ENCODE results near the gene SLC6A8.

The SLC6A8 gene

GRCh38 chrX:153687121-153688039, at the start of gene SLC6A8:
TSS of gene SLC6A8 (plus strand) at chrX:153687926. CDS start at chrX:153688575, 649 bp downstream.
- in situ Hi-C loops (cut with MboI; ENCODE audit: low sequenced_read_pairs): no loop called here

DNA sequence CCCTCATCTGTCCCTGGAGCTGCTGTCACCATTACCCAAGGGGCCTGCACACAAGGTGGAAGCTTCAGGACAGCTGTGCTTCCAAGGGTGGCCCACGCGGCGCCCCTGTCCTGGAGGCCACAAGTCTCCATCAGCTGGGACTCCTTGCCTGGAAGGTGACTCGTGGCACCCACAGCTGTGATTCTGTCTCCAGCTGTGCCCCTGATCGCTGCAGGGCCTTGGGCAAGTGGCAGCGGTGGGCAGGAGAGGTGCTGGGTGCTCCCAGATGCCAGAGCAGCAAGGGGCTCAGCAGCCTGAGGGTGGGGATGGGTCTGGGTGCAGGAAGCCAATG, 49.7 kb upstream of the SLC6A8 start:
- in situ Hi-C loops (cut with MboI; ENCODE audit: low sequenced_read_pairs): no loop called here

DNA sequence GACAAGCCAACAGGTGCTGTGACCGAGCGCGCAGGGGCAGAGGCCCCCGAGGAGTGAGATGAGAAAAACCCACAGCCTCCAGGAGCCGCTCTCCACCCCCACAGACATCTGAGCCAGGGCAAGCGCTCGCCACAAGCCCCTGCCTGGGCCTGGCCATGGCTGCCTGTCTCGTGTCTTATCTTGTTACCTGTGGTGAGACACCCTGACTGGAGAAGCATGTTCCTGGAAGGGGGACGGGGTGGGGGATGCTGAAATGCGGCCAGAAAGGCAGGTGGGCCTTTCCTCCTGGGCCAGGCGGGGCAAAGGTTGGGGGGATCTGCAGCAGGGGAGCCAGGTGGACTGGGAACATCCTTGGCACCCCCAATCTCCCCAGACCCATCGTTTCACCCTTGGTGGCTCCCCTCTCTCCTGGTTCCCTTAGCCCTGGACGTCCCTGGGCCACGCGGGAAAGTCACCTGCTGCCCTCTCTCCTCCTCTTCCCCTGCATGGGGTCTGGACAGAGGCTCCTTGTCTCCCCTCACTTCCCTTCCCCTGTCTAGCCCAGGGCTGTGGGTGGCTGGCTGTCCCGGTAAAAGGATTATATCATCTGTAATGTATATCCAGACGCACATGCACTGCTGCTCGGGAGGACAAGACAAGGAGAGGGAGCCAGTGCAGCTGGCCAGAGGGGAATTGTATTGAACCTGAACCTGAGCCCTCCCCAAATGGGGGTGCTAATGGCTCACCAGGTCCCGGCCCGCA, 49.1 kb upstream of the SLC6A8 start:
- in situ Hi-C loops (cut with MboI; ENCODE audit: low sequenced_read_pairs): no loop called here

DNA sequence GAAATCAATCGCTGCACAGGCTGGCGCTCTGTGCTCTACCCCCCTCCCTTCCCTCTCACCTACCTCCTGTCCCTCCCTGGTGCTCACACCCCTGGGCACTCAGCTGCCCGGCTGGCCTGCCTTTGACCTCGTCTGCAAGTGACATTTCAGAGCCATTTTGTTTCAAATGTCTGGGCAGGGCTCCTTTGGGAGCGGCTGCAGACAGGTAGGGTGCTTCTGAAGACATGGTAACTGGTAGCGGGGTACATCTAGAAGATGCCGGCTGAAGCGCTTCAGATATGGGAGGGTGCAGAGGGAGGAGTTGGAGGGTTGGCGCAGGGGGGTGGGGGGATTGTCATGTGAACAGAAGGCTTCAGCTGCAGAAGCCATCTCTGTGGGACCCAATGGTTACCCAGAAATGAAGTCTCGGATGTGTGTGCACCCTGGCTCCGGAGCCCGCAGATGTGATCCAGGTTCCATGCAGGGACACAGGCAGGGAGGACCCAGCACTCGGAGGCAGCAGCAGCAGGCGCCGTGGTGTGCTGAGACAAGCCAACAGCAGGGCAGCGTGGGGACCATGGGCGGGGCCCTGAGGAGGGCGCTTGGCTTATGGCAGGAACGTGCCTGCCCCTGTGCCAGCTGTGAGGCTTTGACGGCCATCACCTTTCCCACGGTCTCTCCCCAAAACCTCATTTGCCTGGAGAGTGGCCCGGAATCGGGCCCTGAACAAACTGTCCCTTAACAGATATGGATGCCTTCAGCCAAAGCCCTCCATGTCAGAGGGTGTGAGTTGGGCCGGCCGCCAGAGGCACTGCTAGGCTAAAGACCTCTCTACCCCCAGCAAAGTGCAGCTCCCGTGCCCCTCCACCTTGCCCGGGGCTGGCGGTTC, 48.3 kb upstream of the SLC6A8 start:
- in situ Hi-C loops (cut with MboI; ENCODE audit: low sequenced_read_pairs): no loop called here

- in situ Hi-C loops (cut with MboI; ENCODE audit: low sequenced_read_pairs): no loop called here
Observed at GRCh38 chrX:153640045-153640686, 47.6 kb upstream of the SLC6A8 start.

DNA sequence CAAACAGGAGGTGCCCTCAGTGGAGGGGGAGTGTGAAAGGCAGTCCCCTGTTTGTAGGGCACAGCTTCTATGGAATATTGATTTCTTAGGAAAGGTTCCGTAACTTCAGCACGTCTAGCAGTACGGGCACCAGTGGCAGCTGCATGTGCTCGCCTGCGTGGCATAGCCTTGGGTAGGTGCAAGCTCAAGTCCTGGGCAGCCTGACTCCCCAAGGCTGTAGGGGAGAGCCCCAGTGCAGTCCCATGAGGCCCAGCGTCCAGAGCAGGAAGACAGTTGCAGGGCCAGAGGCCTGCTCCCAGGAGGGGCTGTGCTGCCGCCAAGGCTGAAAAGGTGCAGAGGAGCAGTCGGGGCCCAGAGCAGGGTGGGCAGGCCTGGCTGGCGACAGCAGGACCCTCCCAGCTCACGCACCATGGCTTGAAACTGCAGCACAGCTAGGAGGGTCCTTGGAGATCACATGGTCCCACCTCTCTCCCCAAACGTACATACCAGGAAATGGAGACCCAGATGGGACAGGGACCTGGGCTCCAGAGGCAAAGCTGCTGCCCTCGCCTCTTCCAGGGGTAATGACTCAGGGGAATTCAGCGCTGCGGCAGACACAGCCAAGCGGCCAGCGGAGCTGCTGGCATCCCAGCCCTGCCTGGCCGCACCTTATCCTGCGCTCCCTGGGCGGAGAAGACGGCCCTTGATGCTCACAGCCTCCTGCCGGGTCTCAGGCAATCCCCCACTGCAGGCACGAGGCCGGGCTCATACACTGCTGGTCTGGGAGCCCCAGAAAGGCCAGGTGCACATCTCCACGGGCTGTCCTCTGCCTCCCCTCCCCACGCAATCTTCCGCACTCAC, 46.8 kb upstream of the SLC6A8 start:
- in situ Hi-C loops (cut with MboI; ENCODE audit: low sequenced_read_pairs): no loop called here

DNA sequence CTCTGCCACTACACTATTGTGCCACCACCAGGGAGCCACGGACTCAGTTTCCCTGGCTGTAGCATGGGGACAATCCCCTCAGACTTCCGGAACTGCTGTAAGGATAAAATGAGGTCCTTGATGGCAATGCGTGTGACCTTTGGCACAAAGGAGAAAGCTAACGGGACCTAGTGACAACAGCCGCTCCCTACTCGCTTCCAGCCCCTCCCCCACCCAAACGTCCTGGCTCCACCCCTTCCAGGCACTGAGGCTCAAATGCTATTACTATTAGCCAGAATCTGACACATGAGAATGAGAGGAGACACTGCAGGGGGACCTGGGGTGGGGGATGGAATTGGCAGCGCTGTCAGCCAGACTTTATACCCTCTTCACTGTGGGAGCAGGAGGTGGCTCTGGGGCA, 46.1 kb upstream of the SLC6A8 start:
- in situ Hi-C loops (cut with MboI; ENCODE audit: low sequenced_read_pairs): no loop called here

GRCh38 chrX:153642051-153642654, 45.6 kb upstream of the SLC6A8 start:
- in situ Hi-C loops (cut with MboI; ENCODE audit: low sequenced_read_pairs): no loop called here

DNA sequence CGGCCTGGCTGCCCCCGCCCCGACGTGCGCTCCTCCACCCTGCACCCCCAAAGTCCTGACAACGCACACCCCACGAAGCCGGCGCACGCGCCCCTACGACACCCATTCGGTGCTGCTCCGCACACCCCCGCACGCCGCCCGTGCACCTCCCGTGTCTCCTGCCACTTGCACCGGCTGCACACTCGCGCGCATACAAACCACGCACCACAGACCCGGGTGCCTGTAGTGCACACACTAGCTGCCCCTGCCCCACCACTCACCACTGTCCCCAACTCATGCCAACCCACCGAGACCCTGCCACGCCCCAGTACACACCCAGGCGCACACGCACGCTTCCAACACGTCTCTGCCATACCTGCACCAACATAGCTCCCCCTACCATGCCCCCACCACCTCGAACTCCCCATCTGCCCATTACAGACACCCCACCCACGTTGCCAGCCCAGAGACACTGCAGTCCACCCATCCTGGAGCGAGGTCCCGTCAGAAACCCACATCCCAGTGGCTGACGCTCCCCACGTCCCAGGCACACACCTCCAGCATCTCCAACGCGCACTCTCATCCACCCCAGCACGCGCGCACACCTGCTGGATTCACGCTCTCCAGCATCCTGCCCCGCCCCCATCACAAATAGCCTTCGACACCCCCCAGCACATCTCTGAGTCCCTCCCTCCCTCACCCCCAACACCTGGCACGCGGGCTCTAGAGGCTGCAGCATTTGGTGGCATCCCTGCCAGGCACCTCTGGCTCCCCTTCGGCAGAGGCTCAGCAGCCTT, 44.9 kb upstream of the SLC6A8 start:
- in situ Hi-C loops (cut with MboI; ENCODE audit: low sequenced_read_pairs): no loop called here

DNA sequence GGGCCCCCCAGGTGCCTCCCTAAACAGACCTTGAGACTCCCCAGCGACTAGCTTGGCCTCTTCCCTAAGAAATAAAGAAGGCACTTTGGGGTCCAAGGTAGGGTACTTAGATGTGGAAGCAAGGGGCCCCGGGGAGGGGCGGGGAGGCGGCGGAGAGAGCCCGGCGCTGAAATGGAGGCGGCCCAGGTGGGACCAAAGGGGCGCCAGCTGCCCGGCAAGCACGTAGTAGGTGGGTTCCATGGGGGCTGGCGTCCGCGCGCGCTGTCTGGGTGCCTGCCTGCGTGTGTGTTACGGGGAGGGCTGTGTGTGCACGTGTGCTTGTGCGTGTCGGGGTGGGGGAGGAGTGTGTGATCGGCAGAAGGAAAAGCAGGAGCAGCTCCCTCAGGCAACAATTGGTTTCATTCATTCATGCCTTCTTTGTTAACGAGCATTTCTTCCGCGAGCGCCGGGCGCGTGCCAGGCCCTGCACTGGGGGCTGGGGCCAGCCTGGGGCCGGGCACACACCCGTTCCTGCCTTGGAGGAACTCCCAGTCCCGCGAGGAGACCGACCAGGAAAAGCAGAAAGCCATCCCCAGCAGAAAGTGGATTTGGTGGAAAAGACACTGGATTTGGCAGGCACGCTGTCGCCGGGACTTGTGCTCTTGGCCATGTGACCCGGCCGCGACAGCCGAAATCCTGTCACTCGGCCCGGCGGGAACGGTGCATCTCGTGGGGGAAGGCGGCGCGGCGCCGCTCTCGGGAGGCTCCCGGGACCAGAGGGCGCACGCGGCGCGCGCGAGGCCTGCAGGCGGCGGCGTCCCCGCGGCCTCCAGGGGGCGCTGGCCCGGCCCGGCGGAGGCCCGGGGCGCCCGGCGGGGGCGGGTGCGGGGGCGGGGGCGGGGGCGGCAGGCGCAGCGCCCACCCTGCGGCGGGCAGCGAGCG, 44.0 kb upstream of the SLC6A8 start:
- in situ Hi-C loops (cut with MboI; ENCODE audit: low sequenced_read_pairs): no loop called here

DNA sequence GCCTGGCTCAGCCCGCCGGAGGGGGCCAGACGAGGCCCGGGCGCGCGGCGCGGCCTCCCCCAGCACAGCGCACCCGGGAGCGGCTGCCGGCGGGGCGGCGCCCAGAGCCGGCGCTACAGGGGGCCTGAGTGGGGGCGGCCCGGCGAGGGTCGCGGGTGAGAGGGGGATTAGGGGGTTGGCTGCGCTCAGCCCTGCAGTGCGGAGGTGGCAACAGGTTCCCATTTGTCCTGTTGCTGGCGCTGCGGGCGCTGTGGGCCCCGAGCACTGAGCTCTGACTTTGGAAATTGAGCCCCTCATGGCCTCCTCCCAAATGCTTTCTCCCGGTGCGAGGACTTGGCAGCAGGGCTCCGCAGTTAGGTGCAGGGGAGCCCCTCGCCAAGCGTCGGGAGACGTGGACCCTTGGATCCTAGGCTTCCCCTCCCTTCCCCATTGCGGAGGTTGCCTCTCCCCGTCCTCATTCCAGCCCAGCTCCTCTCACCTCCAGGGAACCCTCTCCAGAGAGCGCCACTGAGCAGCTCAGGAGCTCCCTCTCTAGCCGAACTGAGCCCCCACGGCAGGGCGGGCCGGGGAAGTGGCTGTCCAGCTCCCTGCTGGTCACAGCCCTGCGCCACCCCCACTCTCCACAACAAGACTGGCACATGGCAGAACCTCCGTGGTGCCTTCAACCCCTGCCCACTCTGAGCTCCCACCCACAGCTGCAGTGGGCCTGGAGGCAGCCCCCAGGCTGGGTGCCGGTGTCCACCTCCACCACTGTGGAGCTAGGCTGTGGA, 43.2 kb upstream of the SLC6A8 start:
- in situ Hi-C loops (cut with MboI; ENCODE audit: low sequenced_read_pairs): no loop called here

- in situ Hi-C loops (cut with MboI; ENCODE audit: low sequenced_read_pairs): no loop called here
Observed at GRCh38 chrX:153645151-153645550, 42.6 kb upstream of the SLC6A8 start.

- in situ Hi-C loops (cut with MboI; ENCODE audit: low sequenced_read_pairs): no loop called here
Observed at GRCh38 chrX:153645921-153646488, 41.7 kb upstream of the SLC6A8 start.

DNA sequence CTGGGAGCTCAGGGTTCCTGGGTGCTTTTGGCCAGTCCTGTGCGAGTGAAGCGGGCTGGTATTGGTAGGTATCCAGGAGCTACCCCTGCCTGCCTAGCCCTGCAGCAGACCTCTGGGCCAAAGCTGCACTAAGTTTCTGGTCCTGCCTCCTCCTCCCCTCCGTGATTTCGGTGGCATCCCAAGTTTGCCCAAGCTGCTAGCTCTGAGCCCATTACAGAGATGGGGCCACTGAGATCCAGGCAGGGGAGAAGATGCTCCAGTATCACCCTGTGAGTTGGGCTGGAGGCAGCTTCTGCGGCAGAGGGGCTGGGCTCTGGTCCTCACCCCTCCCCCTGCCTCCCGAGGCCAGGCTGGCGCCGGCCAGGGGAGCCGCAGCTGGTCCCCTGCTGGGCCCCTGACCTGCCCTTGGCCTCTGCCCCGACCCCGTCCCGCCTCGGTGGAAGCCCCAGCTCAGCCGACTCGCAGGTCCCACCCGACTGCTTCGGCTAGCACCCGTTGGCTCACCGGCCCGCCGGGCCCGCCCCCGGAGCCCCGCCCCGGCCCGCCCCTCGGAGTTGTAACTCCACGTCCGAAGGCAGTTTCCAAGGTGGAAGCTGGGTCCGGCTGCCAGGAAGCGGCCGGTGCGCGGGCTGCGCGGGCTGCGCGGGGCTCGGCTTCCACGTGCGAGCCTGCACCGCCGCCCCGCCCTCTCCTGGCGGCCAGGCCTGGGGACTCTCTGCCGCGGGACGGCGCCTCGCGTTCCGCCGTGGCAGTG, 40.9 kb upstream of the SLC6A8 start, which contains the start of gene DUSP9:
TSS of gene DUSP9 (plus strand) at position 584 of the 754 bp plus-strand sequence. CDS start 751 bp downstream, outside the sequence.
- in situ Hi-C loops (cut with MboI; ENCODE audit: low sequenced_read_pairs): no loop called here

DNA sequence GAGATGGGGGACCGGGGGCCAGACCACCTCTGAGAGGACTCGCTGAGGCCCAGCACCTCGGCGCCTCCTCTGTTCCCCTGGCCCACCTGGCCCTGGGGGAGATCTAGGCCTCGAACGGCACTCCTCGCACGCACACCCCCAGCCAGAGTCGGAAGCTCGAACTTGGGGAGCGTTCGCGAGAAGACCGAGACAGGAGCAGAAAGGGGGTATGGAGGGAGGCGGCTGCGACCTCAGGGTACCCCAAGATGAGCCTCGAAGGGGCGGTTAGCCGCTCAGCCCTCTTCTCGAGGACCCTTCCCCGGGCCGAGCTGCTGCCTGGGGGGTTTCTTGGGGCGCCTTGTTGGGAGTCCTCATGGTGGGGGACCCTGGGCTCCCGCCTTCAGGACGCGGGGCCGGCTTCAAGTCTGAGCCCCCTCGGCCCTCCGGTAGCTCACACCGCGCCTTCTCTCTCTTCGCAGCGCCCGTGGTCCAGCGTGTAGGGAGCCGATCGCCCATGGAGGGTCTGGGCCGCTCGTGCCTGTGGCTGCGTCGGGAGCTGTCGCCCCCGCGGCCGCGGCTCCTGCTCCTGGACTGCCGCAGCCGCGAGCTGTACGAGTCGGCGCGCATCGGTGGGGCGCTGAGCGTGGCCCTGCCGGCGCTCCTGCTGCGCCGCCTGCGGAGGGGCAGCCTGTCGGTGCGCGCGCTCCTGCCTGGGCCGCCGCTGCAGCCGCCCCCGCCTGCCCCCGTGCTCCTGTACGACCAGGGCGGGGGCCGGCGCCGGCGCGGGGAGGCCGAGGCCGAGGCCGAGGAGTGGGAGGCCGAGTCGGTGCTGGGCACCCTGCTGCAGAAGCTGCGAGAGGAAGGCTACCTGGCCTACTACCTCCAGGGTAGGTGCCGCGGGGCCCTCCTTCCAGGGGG, 40.0 kb upstream of the SLC6A8 start:
- in situ Hi-C loops (cut with MboI; ENCODE audit: low sequenced_read_pairs): no loop called here

Measured in hTERT RPE-1 (cell line).